Measurements from ENCODE around the gene KATNA1. TPM values are rescaled to one million over a fixed set of nuclear protein-coding genes. Genes with fewer than 3 reads are reported as not detected.

KATNA1 gene
- total and polyA plus RNA-seq, 9 of the 15 experiments (the other 6 are each of a cell fraction or from before 2014, with no cell fraction given) = 22.5 to 76.9 (median 45.0) TPM

DNA sequence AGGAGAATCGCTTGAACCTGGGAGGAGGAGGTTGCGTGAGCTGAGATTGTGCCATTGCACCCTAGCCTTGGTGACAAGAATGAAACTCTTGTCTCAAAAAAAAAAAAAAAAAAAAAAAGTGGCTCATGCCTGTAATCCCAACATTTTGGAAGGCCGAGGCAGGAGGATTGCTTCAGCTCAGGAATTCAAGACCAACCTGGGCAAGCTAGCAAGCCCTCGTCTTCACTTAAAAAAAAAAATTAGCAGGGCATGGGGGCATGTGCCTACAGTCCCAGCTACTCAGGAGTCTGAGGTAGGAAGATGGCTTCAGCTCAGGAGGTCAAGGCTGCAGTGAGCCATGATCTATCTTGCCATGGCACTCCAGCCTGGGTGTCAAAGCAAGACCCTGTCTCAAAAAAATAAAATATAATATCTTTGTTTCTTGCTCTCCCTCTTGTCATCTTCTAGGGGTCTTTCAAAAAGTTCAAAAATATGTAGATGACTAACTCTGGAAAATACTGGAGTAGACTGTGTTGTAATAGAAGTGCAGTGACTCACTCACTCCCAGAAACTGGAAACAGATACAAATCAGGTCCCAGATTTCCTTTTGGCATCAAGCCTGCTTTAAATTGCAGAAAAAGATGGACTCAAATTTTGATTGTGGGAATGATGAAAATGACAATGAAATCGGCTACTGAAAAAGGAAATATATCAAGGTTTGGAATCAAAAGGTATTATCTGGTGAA lies 85.1 kb downstream of the KATNA1 start:
- Histone ChIP-seq H3K9me1 (ENCODE audit: control insufficient read depth, insufficient read depth, low read length) (no peaks in the 10 kb centered on the region), H3K36me3 (ENCODE audit: control insufficient read depth, insufficient read depth, low read length) (no peaks in the 10 kb centered on the region), H3K27ac (ENCODE audit: extremely low read depth, low read depth, low read length) (no peak overlapping the region), H3K79me2 (ENCODE audit: control insufficient read depth, insufficient read depth, low read length) (peaks cover 22% of the 10 kb centered on the region), H3K9me3 (replicated peaks; ENCODE audit: control insufficient read depth, insufficient read depth, low read depth, low read length) (no peaks in the 10 kb centered on the region), H2AFZ (ENCODE audit: low read depth, low read length) (no peak overlapping the region), H3K9ac (ENCODE audit: insufficient read depth in 1 of 2, low read depth in 2 of 2, low read length in 2 of 2) (no peak overlapping the region), H3K4me3 (no peak overlapping the region), H3K27me3 (ENCODE audit: control insufficient read depth in 2 of 2, insufficient read depth in 2 of 2, low read length in 2 of 2) (no peaks in the 10 kb centered on the region), H3K4me1 (replicated peaks in 1 of 2; ENCODE audit: control insufficient read depth in 2 of 2, insufficient read depth in 2 of 2, low read length in 2 of 2) (peaks cover 6 to 17% of the 10 kb centered on the region in 2 experiments; a peak in 4 of 5 replicates), H3K4me2 (ENCODE audit: insufficient read depth, low read length) (no peak overlapping the region), H4K20me1 (replicated peaks; ENCODE audit: control insufficient read depth, insufficient read depth, low read length) (peaks cover 4% of the 10 kb centered on the region; the same call in 1 of the 2 replicates)
- intact Hi-C loops (cut with micrococcal nuclease) = loop anchor here (10.0 kb wide), 2 partner anchors 301 to 441 kb away; partner anchors contain the start of gene LRP11
- BruUV-seq (replicated peaks) = no TSS peak
- ChIA-PET POLR2A (interaction anchor here (1.1 to 6.1 kb wide), 4 partner anchors 10 to 18 kb away, joined by 4 to 34 read pairs (median 12); partner anchors contain the start of gene PPIL4), CTCF (ENCODE audit: low intra/inter-chr PET ratio) (interaction anchor here (0.6 kb wide), 1 partner anchor 270 kb away, joined by 6 read pairs; no protein-coding TSS in a partner anchor)
- 28% methylated on average over 4 of the region's 5 CpGs for WGBS (ENCODE audit: insufficient coverage, low coverage, missing lambda C conversion rate)
- ATAC-seq (no peak), DNase-seq (ENCODE audit: extremely low read depth in 1 of 4, low spot score in 3 of 4) (no peak), FAIRE-seq (no peak)
- in situ Hi-C loops (cut with MboI) = no loop called here
- TF ChIP-seq, protein P1, sequence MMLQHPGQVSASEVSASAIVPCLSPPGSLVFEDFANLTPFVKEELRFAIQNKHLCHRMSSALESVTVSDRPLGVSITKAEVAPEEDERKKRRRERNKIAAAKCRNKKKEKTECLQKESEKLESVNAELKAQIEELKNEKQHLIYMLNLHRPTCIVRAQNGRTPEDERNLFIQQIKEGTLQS (IDR thresholded peaks at IDR 0.05) = peak; percentile 56
- TF ChIP-seq, protein P1 (CRISPR knock-in tag; conservative IDR thresholded peaks at IDR 0.05) = no peak
- TF ChIP-seq ARID1B (IDR thresholded peaks at IDR 0.05) (0 out of 2 replicates have a peak, but pooled peaks have one; percentile 16), FOSL1 (tag; conservative IDR thresholded peaks at IDR 0.05) (peak; percentile 85), JUN (IDR thresholded peaks at IDR 0.05; ENCODE audit: borderline replicate concordance, low read depth, low read length) (0 out of 2 replicates have a peak, but pooled peaks have one; percentile 40), JUN (CRISPR knock-in tag; IDR thresholded peaks at IDR 0.05; ENCODE audit: borderline replicate concordance) (no peak), PRPF4 (IDR thresholded peaks at IDR 0.05; ENCODE audit: insufficient read depth, low read depth, low read length, poor library complexity, severe bottlenecking) (no peak), NFIC (IDR thresholded peaks at IDR 0.05) (peak; percentile 27; the same call in 1 of the 2 replicates), DPF2 (IDR thresholded peaks at IDR 0.05) (0 out of 2 replicates have a peak, but pooled peaks have one; percentile 19), JUND (IDR thresholded peaks at IDR 0.05; ENCODE audit: borderline replicate concordance, low read depth, low read length) (peak; percentile 63; the same call in 1 of the 2 replicates), JUND (tag; IDR thresholded peaks at IDR 0.05; ENCODE audit: borderline replicate concordance, low read depth, low read length) (no peak; the same call in 2 of the 3 replicates), HNRNPH1 (optimal IDR thresholded peaks at IDR 0.05; ENCODE audit: low read depth, low read length) (no peak)
- TF ChIP-seq, protein P2, sequence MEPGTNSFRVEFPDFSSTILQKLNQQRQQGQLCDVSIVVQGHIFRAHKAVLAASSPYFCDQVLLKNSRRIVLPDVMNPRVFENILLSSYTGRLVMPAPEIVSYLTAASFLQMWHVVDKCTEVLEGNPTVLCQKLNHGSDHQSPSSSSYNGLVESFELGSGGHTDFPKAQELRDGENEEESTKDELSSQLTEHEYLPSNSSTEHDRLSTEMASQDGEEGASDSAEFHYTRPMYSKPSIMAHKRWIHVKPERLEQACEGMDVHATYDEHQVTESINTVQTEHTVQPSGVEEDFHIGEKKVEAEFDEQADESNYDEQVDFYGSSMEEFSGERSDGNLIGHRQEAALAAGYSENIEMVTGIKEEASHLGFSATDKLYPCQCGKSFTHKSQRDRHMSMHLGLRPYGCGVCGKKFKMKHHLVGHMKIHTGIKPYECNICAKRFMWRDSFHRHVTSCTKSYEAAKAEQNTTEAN (CRISPR knock-in tag; IDR thresholded peaks at IDR 0.05) = no peak
- TF ChIP-seq, protein P3, sequence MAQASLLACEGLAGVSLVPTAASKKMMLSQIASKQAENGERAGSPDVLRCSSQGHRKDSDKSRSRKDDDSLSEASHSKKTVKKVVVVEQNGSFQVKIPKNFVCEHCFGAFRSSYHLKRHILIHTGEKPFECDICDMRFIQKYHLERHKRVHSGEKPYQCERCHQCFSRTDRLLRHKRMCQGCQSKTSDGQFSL (CRISPR knock-in tag; IDR thresholded peaks at IDR 0.05) = no peak
- TF ChIP-seq, protein P3 (tag; IDR thresholded peaks at IDR 0.05) = no peak
